ENCODE results near the gene SARDH.

SARDH gene

GRCh38 chr9:133759946-133760345, 21.8 kb upstream of the SARDH start:
- H3K27me3 ChIP-seq (ENCODE audit: insufficient read depth, poor library complexity, severe bottlenecking), result no peaks in the 10 kb centered on the region
- no peak overlapping the region for H3K27ac ChIP-seq (ENCODE audit: poor library complexity, severe bottlenecking)
- no peaks in the 10 kb centered on the region for H3K9me3 ChIP-seq (ENCODE audit: severe bottlenecking)
- DNase-seq (ENCODE audit: low spot score) (peak; percentile 21), ATAC-seq (ENCODE audit: low read depth) (no peak)
- no peaks in the 10 kb centered on the region for H3K4me1 ChIP-seq (ENCODE audit: insufficient read depth, poor library complexity, severe bottlenecking)
- peaks cover 17% of the 10 kb centered on the region for H3K36me3 ChIP-seq (ENCODE audit: low read depth)
- no peak for TF ChIP-seq CTCF (IDR thresholded peaks at IDR 0.05; ENCODE audit: poor library complexity, severe bottlenecking)
- no peak overlapping the region for H3K4me3 ChIP-seq (ENCODE audit: severe bottlenecking)

- Histone ChIP-seq H3K27me3 (ENCODE audit: insufficient read depth, poor library complexity, severe bottlenecking) (no peaks in the 10 kb centered on the region), H3K36me3 (ENCODE audit: low read depth) (peaks cover 11% of the 10 kb centered on the region), H3K9me3 (ENCODE audit: severe bottlenecking) (no peaks in the 10 kb centered on the region), H3K4me1 (ENCODE audit: insufficient read depth, poor library complexity, severe bottlenecking) (no peaks in the 10 kb centered on the region), H3K4me3 (ENCODE audit: severe bottlenecking) (no peak overlapping the region), H3K27ac (ENCODE audit: poor library complexity, severe bottlenecking) (no peak overlapping the region)
- DNase-seq (ENCODE audit: low spot score) (peak; percentile 34), ATAC-seq (ENCODE audit: low read depth) (peak; percentile 31; the same call in 2 of the 3 replicates)
- no peak for TF ChIP-seq CTCF (IDR thresholded peaks at IDR 0.05; ENCODE audit: poor library complexity, severe bottlenecking)
Observed at GRCh38 chr9:133759146-133759900, 21.2 kb upstream of the SARDH start.

GRCh38 chr9:133758228-133758627, 20.1 kb upstream of the SARDH start:
- no peaks in the 10 kb centered on the region for H3K9me3 ChIP-seq (ENCODE audit: severe bottlenecking)
- no peak for TF ChIP-seq CTCF (IDR thresholded peaks at IDR 0.05; ENCODE audit: poor library complexity, severe bottlenecking)
- H3K27me3 ChIP-seq (ENCODE audit: insufficient read depth, poor library complexity, severe bottlenecking), result no peaks in the 10 kb centered on the region
- no peak overlapping the region for H3K4me3 ChIP-seq (ENCODE audit: severe bottlenecking)
- DNase-seq (ENCODE audit: low spot score) (peak; percentile 25), ATAC-seq (ENCODE audit: low read depth) (no peak)
- no peaks in the 10 kb centered on the region for H3K4me1 ChIP-seq (ENCODE audit: insufficient read depth, poor library complexity, severe bottlenecking)
- H3K36me3 ChIP-seq (ENCODE audit: low read depth), result peaks cover under 1% of the 10 kb centered on the region
- H3K27ac ChIP-seq (ENCODE audit: poor library complexity, severe bottlenecking), result no peak overlapping the region

- no peak for ATAC-seq (ENCODE audit: low read depth)
Observed at GRCh38 chr9:133754688-133755227, 16.6 kb upstream of the SARDH start.

More at GRCh38 chr9:133754688-133755227, 16.6 kb upstream of the SARDH start:
- peaks cover under 1% of the 10 kb centered on the region for H3K27me3 ChIP-seq (ENCODE audit: insufficient read depth, poor library complexity, severe bottlenecking)
- no peak for TF ChIP-seq CTCF (IDR thresholded peaks at IDR 0.05; ENCODE audit: poor library complexity, severe bottlenecking)
- no peaks in the 10 kb centered on the region for H3K4me1 ChIP-seq (ENCODE audit: insufficient read depth, poor library complexity, severe bottlenecking)
- peak; percentile 7 for DNase-seq (ENCODE audit: low spot score)
- H3K36me3 ChIP-seq (ENCODE audit: low read depth), result no peaks in the 10 kb centered on the region
- no peak overlapping the region for H3K4me3 ChIP-seq (ENCODE audit: severe bottlenecking)
- H3K9me3 ChIP-seq (ENCODE audit: severe bottlenecking), result no peaks in the 10 kb centered on the region
- no peak overlapping the region for H3K27ac ChIP-seq (ENCODE audit: poor library complexity, severe bottlenecking)
